NCI-H524 treated with DMSO at 0.1 percent for 48 hours (cell line): ENCODE measurements around the gene MTX1.

ENCODE experiments used
- DNase-seq: peaks from one replicate; lab custom pipeline; 2025; lab: John Stamatoyannopoulos, UW

Gene MTX1

GRCh38 chr1:155174324-155175280, 33.9 kb upstream of the MTX1 start:
- no peak for DNase-seq

GRCh38 chr1:155175281-155175926, 33.1 kb upstream of the MTX1 start:
- DNase-seq = no peak

GRCh38 chr1:155175927-155176371, 32.5 kb upstream of the MTX1 start:
- no peak for DNase-seq

- no peak for DNase-seq
These were observed 31.9 kb upstream of the MTX1 start for GRCh38 chr1:155176544-155177071.

- no peak for DNase-seq
These were observed 31.1 kb upstream of the MTX1 start for GRCh38 chr1:155177192-155177917.

- DNase-seq = no peak
These were observed 30.6 kb upstream of the MTX1 start for GRCh38 chr1:155177918-155178281.

- no peak for DNase-seq
These were observed 29.9 kb upstream of the MTX1 start for GRCh38 chr1:155178441-155179111.

- DNase-seq = no peak
These were observed 29.1 kb upstream of the MTX1 start for GRCh38 chr1:155179112-155180031.

- no peak for DNase-seq
These were observed 27.0 kb upstream of the MTX1 start for GRCh38 chr1:155181371-155182051.

- no peak for DNase-seq
These were observed 26.4 kb upstream of the MTX1 start for GRCh38 chr1:155182052-155182550.

GRCh38 chr1:155183775-155184221, 24.7 kb upstream of the MTX1 start:
- DNase-seq = no peak

GRCh38 chr1:155184351-155184811, 24.1 kb upstream of the MTX1 start:
- no peak for DNase-seq

GRCh38 chr1:155184835-155185782, 23.4 kb upstream of the MTX1 start:
- DNase-seq = no peak

GRCh38 chr1:155185783-155186066, 22.8 kb upstream of the MTX1 start:
- no peak for DNase-seq

- no peak for DNase-seq
These were observed 22.3 kb upstream of the MTX1 start for GRCh38 chr1:155186067-155186793.

GRCh38 chr1:155186794-155187455, 21.6 kb upstream of the MTX1 start:
- no peak for DNase-seq

GRCh38 chr1:155187456-155187891, 21.0 kb upstream of the MTX1 start:
- no peak for DNase-seq
